Ishikawa (cell line): ENCODE measurements around the gene TAGLN2.

Experiments used
- CEBPB ChIP-seq: IDR thresholded peaks from 2 replicates; pipeline ENCODE4 v1.6.1; 2012
- CREB1 ChIP-seq: IDR thresholded peaks from 2 replicates; pipeline ENCODE4 v1.6.1; 2012; ENCODE audit warnings: low read depth
- EGR1 ChIP-seq: IDR thresholded peaks from 2 replicates; pipeline ENCODE4 v1.6.1; 2012
- EP300 ChIP-seq: IDR thresholded peaks from 2 replicates; pipeline ENCODE4 v1.6.1; 2012; ENCODE audit warnings: borderline replicate concordance
- MAX ChIP-seq: IDR thresholded peaks from 2 replicates; pipeline ENCODE4 v1.6.1; 2012
- NFIC ChIP-seq: IDR thresholded peaks from 2 replicates; pipeline ENCODE4 v1.6.1; 2012
- RAD21 ChIP-seq: IDR thresholded peaks from 2 replicates; pipeline ENCODE4 v1.6.1; 2012; ENCODE audit warnings: low read depth
- REST ChIP-seq: IDR thresholded peaks from 2 replicates; pipeline ENCODE4 v1.6.1; 2012; ENCODE audit warnings: low read depth, mild to moderate bottlenecking
- TEAD4 ChIP-seq: IDR thresholded peaks from 2 replicates; pipeline ENCODE4 v1.6.1; 2012
- YY1 ChIP-seq: IDR thresholded peaks from 2 replicates; pipeline ENCODE4 v1.6.1; 2012; ENCODE audit warnings: low read depth
- ZBTB7A ChIP-seq: IDR thresholded peaks from 2 replicates; pipeline ENCODE4 v1.6.1; 2012; ENCODE audit warnings: low read depth

- TF ChIP-seq ZBTB7A: no peak
- TF ChIP-seq REST: no peak
- TF ChIP-seq TEAD4: no peak
- no peak for TF ChIP-seq MAX
- TF ChIP-seq YY1: no peak
- no peak for TF ChIP-seq EGR1
- TF ChIP-seq CEBPB: no peak
- TF ChIP-seq CREB1: no peak
- TF ChIP-seq NFIC: no peak
- TF ChIP-seq EP300: no peak
- no peak for TF ChIP-seq RAD21
These were observed 48.1 kb upstream of the TAGLN2 start for GRCh38 chr1:159973350-159973940.
